HCT116 (cell line): Measurements from ENCODE around the gene MBOAT7. TPM values are rescaled to one million over a fixed set of nuclear protein-coding genes. Genes with fewer than 3 reads are reported as not detected.

Source experiments
- ATAC-seq: fragments of 200-7000 bp; cut with Tn5 transposase; 2 replicates; pipeline ENCODE4 v1.9.1; 2020; ENCODE audit warnings: mild to moderate bottlenecking, moderate library complexity
- BruUV-seq: library from RNA; stranded (reverse); fragments of 400-500 nt; replicated peaks from 2 replicates; lab custom pipeline; 2021; lab: Mats Ljungman, UMichigan
- CTCF ChIA-PET: fragments of 300-600 bp; sonication (Branson Sonifier 250); formaldehyde crosslinking; loops from one replicate; lab custom pipeline; 2021; ENCODE audit warnings: antibody characterized with exemption; lab: Charles Lee
- POLR2A ChIA-PET: fragments of 300-600, 350-600 bp; sonication (Branson Sonifier 250); formaldehyde crosslinking; loops from one replicate; lab custom pipeline; 2021; ENCODE audit warnings: antibody characterized with exemption; lab: Charles Lee
- RAD21 ChIA-PET, 2 experiments: fragments of 300-600 bp; sonication (Branson Sonifier 250); formaldehyde crosslinking; loops; one replicate each; lab custom pipeline; 2023; ENCODE audit warnings: low total read pairs in 2 of 2; ENCODE audit not compliant: uncharacterized antibody in 2 of 2, unreplicated experiment in 2 of 2, low non-redundant PET in 1 of 2; lab: Charles Lee
- DNase-seq: peaks from one replicate; pipeline ENCODE4 v3.0.0-alpha.2; 2010; ENCODE audit warnings: low read depth, low spot score
- H2AFZ ChIP-seq: fragments of 200-600 bp; shearing (Covaris generic), sonication (generic); 2 replicates; pipeline ENCODE4 v1.6.1; 2017; ENCODE audit warnings: low read depth, mixed run types, mixed read lengths, antibody characterized with exemption, low read length; ENCODE audit not compliant: poor library complexity, severe bottlenecking
- H3K27ac ChIP-seq: 2 replicates; pipeline ENCODE4 v1.5.1; 2012; ENCODE audit warnings: low read depth, low read length
- H3K27me3 ChIP-seq: fragments of 200-600 bp; sonication (generic); 2 replicates; pipeline ENCODE4 v1.6.1; 2016; ENCODE audit warnings: mixed run types, low read length, mixed read lengths; ENCODE audit not compliant: insufficient read depth
- H3K36me3 ChIP-seq, 2 experiments: fragments of 200-500 bp in 1 of 2; fragments of 200-600 bp in 1 of 2; sonication (Bioruptor generic) in 1 of 2; sonication (generic) in 1 of 2; 2 replicates each; pipeline versions ENCODE4 v1.5.1 to v1.6.1; 2014 to 2016; ENCODE audit warnings: low read length in 2 of 2, inconsistent platforms in 1 of 2, mixed read lengths in 1 of 2, mixed run types in 1 of 2; ENCODE audit not compliant: insufficient read depth in 2 of 2, control insufficient read depth in 1 of 2
- H3K4me1 ChIP-seq, 2 experiments: fragments of 200-600 bp in 1 of 2; sonication (generic) in 1 of 2; 2 replicates each; pipeline versions ENCODE4 v1.5.1 to v1.6.1; 2012 to 2017; ENCODE audit warnings: low read length in 2 of 2, inconsistent platforms in 1 of 2, mild to moderate bottlenecking in 1 of 2, mixed read lengths in 1 of 2, mixed run types in 1 of 2, moderate library complexity in 1 of 2; ENCODE audit not compliant: insufficient read depth in 2 of 2, control insufficient read depth in 1 of 2
- H3K4me2 ChIP-seq: fragments of 200-600 bp; sonication (generic); 2 replicates; pipeline ENCODE4 v1.6.1; 2017; ENCODE audit warnings: mixed run types, low read length, mixed read lengths
- H3K4me3 ChIP-seq, 2 experiments: fragments of 200-600 bp in 1 of 2; sonication (generic) in 1 of 2; replicated peaks in 1 of 2; 2 replicates each; pipeline ENCODE4 v1.5.1; 2011 to 2016; ENCODE audit warnings: low read length in 2 of 2, control low read depth in 1 of 2, low read depth in 1 of 2, mild to moderate bottlenecking in 1 of 2, mixed read lengths in 1 of 2, mixed run types in 1 of 2
- H3K79me2 ChIP-seq: fragments of 200-600 bp; sonication (generic); 2 replicates; pipeline ENCODE4 v1.6.1; 2017; ENCODE audit warnings: mild to moderate bottlenecking, mixed run types, low read length, moderate library complexity, mixed read lengths; ENCODE audit not compliant: insufficient read depth
- H3K9ac ChIP-seq: fragments of 200-600 bp; sonication (generic); 2 replicates; pipeline ENCODE4 v1.6.1; 2016; ENCODE audit warnings: low read length, mixed read lengths
- H3K9me2 ChIP-seq: fragments of 200-600 bp; sonication (generic), shearing (Covaris generic); 2 replicates; pipeline ENCODE4 v1.6.1; 2017; ENCODE audit warnings: mixed run types, mild to moderate bottlenecking, moderate library complexity; ENCODE audit not compliant: insufficient read depth
- H3K9me3 ChIP-seq, 2 experiments: fragments of 200-500 bp in 1 of 2; fragments of 200-600 bp in 1 of 2; sonication (Bioruptor generic) in 1 of 2; sonication (generic) in 1 of 2; 2 replicates each; pipeline ENCODE4 v1.6.1; 2014 to 2017; ENCODE audit warnings: low read length in 2 of 2, mixed read lengths in 2 of 2, inconsistent platforms in 1 of 2, low read depth in 1 of 2, mild to moderate bottlenecking in 1 of 2, mixed run types in 1 of 2, moderate library complexity in 1 of 2; ENCODE audit not compliant: control insufficient read depth in 1 of 2, insufficient read depth in 1 of 2
- H4K20me1 ChIP-seq: fragments of 200-600 bp; sonication (generic), shearing (Covaris generic); 2 replicates; pipeline ENCODE4 v1.6.1; 2017; ENCODE audit warnings: mixed run types, mild to moderate bottlenecking, moderate library complexity; ENCODE audit not compliant: insufficient read depth
- CBX3 ChIP-seq: IDR thresholded peaks from 2 replicates; pipeline ENCODE4 v1.6.1; 2012; ENCODE audit warnings: low read depth
- CEBPB ChIP-seq: IDR thresholded peaks from 2 replicates; pipeline ENCODE4 v1.6.1; 2012; ENCODE audit warnings: low read depth
- EGR1 ChIP-seq: IDR thresholded peaks from 2 replicates; pipeline ENCODE4 v1.6.1; 2012; ENCODE audit warnings: low read depth
- ELF1 ChIP-seq: IDR thresholded peaks from 2 replicates; pipeline ENCODE4 v1.6.1; 2012; ENCODE audit warnings: low read depth, borderline replicate concordance
- EZH2phosphoT487 ChIP-seq: fragments of 200-600 bp; IDR thresholded peaks from 2 replicates; pipeline ENCODE4 v1.6.1; 2018; ENCODE audit warnings: antibody characterized with exemption, borderline replicate concordance
- FOSL1 ChIP-seq: IDR thresholded peaks from 2 replicates; pipeline ENCODE4 v1.6.1; 2012; ENCODE audit warnings: low read depth
- JUND ChIP-seq: IDR thresholded peaks from 2 replicates; pipeline ENCODE4 v1.6.1; 2012
- POLR2A ChIP-seq: IDR thresholded peaks from 2 replicates; pipeline ENCODE4 v1.7.0; 2011; ENCODE audit warnings: borderline replicate concordance; ENCODE audit not compliant: insufficient read depth, insufficient read length; ENCODE audit errors: extremely low read depth
- RAD21 ChIP-seq: IDR thresholded peaks from 2 replicates; pipeline ENCODE4 v1.6.1; 2012; ENCODE audit warnings: low read depth, mild to moderate bottlenecking
- SRF ChIP-seq: IDR thresholded peaks from 2 replicates; pipeline ENCODE4 v1.6.1; 2012; ENCODE audit warnings: low read depth
- YY1 ChIP-seq: IDR thresholded peaks from 2 replicates; pipeline ENCODE4 v1.6.1; 2011; ENCODE audit warnings: low read length, low read depth, moderate library complexity, mild to moderate bottlenecking; ENCODE audit not compliant: insufficient replicate concordance; ENCODE audit errors: extremely low read depth
- ZFX ChIP-seq: fragments of 450-650 bp; IDR thresholded peaks from 2 replicates; pipeline ENCODE4 v1.6.1; 2017
- ZNF274 ChIP-seq: fragments of 200-500 bp; sonication (Bioruptor generic); IDR thresholded peaks from 2 replicates; pipeline ENCODE4 v1.6.1; 2014; ENCODE audit warnings: mild to moderate bottlenecking, low read depth, low read length, inconsistent platforms
- intact Hi-C: fragments of 100-400 bp; cut with micrococcal nuclease; formaldehyde crosslinking; loops from 2 replicates; pipeline ENCODE4 v1.10.0; 2022
- total RNA-seq: library from RNA; stranded (reverse); gene quantifications from one replicate; pipeline ENCODE4 v1.2.1, GENCODE V29; 2021; ENCODE audit not compliant: unreplicated experiment
- TF ChIP-seq, protein P1 (sequence below), 3 experiments: fragments of 200-600 bp in 1 of 3; sonication (generic) in 1 of 3; IDR thresholded peaks in 2 of 3; conservative IDR thresholded peaks in 1 of 3; 2 replicates each; pipeline ENCODE4 v1.5.1; 2012 to 2017; ENCODE audit warnings: low read depth in 2 of 3, low read length in 2 of 3, antibody characterized with exemption in 1 of 3, borderline replicate concordance in 1 of 3, control low read depth in 1 of 3, mild to moderate bottlenecking in 1 of 3, mixed read lengths in 1 of 3, mixed run types in 1 of 3, moderate library complexity in 1 of 3; ENCODE audit not compliant: insufficient read depth in 1 of 3
- TF ChIP-seq, protein P2 (sequence below): IDR thresholded peaks from 2 replicates; pipeline ENCODE4 v1.6.1; 2011; ENCODE audit warnings: mild to moderate bottlenecking, low read length, moderate library complexity; ENCODE audit not compliant: insufficient replicate concordance; ENCODE audit errors: extremely low read depth
- TF ChIP-seq, protein P3 (sequence below): IDR thresholded peaks from 2 replicates; pipeline ENCODE4 v1.6.1; 2012

Gene MBOAT7
- total RNA-seq, 1 experiment from 2014 or later, result 113 TPM

DNA sequence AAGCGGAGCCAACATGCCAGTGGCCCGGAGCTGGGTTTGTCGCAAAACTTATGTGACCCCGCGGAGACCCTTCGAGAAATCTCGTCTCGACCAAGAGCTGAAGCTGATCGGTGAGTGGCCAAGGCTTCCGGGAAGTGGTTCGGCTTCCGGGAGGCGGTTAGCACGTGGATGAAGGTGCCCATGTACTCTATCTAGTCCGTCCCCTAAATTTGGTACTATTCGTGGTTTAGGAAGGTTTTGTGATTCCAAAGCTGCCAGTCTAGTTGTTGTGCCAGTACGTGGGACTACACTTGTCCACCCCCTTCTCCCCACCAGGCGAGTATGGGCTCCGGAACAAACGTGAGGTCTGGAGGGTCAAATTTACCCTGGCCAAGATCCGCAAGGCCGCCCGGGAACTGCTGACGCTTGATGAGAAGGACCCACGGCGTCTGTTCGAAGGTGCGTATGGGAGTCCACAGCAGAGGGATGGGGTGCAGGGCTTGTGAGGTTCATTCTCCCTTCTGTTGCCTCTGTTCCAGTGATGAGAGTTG, 11.9 kb upstream of the MBOAT7 start:
- intact Hi-C loops, result no loop called here

More for the DNA sequence above, 11.9 kb upstream of the MBOAT7 start:
- POLR2A ChIA-PET, result interaction anchor here (0.8 to 5.7 kb wide), 9 partner anchors 9 to 248 kb away, joined by 3 to 126 read pairs (median 5); partner anchors contain the start of genes CNOT3, LENG8, MBOAT7 and TMC4
- peak overlapping the region; percentile 83 to 99 for H3K4me3 ChIP-seq
- DNase-seq, result no peak
- peaks cover 60% of the 10 kb centered on the region for H3K79me2 ChIP-seq
- TSS peak; percentile 68 for BruUV-seq
- H3K4me1 ChIP-seq, result peaks cover 9 to 35% of the 10 kb centered on the region in 2 experiments
- H3K9me3 ChIP-seq, result no peaks in the 10 kb centered on the region
- peak overlapping the region; percentile 97 for H3K4me2 ChIP-seq
- CTCF ChIA-PET, result no interaction called here
- RAD21 ChIA-PET, result interaction anchor here in 1 of 2 experiments (0.6 kb wide), 1 partner anchor 22 kb away, joined by 3 read pairs; no protein-coding TSS in a partner anchor
- H3K27ac ChIP-seq, result peak overlapping the region; percentile 81
- no peak overlapping the region for H2AFZ ChIP-seq
- H4K20me1 ChIP-seq, result peaks cover 46% of the 10 kb centered on the region; the same call in 1 of the 2 replicates
- no peaks in the 10 kb centered on the region for H3K9me2 ChIP-seq
- no peaks in the 10 kb centered on the region for H3K27me3 ChIP-seq
- H3K36me3 ChIP-seq, result peaks cover 41 to 51% of the 10 kb centered on the region in 2 experiments
- TF ChIP-seq FOSL1 (no peak), ZFX (no peak), CBX3 (no peak), JUND (no peak), YY1 (no peak), RAD21 (no peak), EZH2phosphoT487 (no peak), POLR2A (no peak), CEBPB (no peak), ELF1 (no peak), EGR1 (no peak), SRF (no peak), ZNF274 (no peak)
- TF ChIP-seq, protein P1, sequence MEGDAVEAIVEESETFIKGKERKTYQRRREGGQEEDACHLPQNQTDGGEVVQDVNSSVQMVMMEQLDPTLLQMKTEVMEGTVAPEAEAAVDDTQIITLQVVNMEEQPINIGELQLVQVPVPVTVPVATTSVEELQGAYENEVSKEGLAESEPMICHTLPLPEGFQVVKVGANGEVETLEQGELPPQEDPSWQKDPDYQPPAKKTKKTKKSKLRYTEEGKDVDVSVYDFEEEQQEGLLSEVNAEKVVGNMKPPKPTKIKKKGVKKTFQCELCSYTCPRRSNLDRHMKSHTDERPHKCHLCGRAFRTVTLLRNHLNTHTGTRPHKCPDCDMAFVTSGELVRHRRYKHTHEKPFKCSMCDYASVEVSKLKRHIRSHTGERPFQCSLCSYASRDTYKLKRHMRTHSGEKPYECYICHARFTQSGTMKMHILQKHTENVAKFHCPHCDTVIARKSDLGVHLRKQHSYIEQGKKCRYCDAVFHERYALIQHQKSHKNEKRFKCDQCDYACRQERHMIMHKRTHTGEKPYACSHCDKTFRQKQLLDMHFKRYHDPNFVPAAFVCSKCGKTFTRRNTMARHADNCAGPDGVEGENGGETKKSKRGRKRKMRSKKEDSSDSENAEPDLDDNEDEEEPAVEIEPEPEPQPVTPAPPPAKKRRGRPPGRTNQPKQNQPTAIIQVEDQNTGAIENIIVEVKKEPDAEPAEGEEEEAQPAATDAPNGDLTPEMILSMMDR (IDR thresholded peaks at IDR 0.05 in 2 of 3, conservative IDR thresholded peaks at IDR 0.05 in 1 of 3; ENCODE audit: borderline replicate concordance in 1 of 3, insufficient read depth in 1 of 3, low read depth in 2 of 3, low read length in 2 of 3), result no peak
- TF ChIP-seq, protein P2, sequence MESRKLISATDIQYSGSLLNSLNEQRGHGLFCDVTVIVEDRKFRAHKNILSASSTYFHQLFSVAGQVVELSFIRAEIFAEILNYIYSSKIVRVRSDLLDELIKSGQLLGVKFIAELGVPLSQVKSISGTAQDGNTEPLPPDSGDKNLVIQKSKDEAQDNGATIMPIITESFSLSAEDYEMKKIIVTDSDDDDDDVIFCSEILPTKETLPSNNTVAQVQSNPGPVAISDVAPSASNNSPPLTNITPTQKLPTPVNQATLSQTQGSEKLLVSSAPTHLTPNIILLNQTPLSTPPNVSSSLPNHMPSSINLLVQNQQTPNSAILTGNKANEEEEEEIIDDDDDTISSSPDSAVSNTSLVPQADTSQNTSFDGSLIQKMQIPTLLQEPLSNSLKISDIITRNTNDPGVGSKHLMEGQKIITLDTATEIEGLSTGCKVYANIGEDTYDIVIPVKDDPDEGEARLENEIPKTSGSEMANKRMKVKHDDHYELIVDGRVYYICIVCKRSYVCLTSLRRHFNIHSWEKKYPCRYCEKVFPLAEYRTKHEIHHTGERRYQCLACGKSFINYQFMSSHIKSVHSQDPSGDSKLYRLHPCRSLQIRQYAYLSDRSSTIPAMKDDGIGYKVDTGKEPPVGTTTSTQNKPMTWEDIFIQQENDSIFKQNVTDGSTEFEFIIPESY, result no peak
- TF ChIP-seq, protein P3, sequence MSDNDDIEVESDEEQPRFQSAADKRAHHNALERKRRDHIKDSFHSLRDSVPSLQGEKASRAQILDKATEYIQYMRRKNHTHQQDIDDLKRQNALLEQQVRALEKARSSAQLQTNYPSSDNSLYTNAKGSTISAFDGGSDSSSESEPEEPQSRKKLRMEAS, result no peak
- H3K9ac ChIP-seq, result peak overlapping the region; percentile 99
- ATAC-seq, result no peak; the same call in 1 of the 2 replicates
